HUES6 (cell line): ENCODE measurements around the gene KIRREL1.

Experiments used
- H3K27ac ChIP-seq: 2 replicates; pipeline ENCODE4 v1.7.0; 2013; ENCODE audit warnings: low read depth, mild to moderate bottlenecking, low read length, inconsistent platforms
- H3K27me3 ChIP-seq: 2 replicates; pipeline ENCODE4 v1.6.1; 2013; ENCODE audit warnings: low read length; ENCODE audit not compliant: control insufficient read depth, insufficient read depth
- H3K36me3 ChIP-seq: 2 replicates; pipeline ENCODE4 v1.6.1; 2013; ENCODE audit warnings: low read length; ENCODE audit not compliant: control insufficient read depth, insufficient read depth
- H3K4me1 ChIP-seq: 2 replicates; pipeline ENCODE4 v1.6.1; 2013; ENCODE audit warnings: low read length; ENCODE audit not compliant: control insufficient read depth, insufficient read depth
- H3K4me3 ChIP-seq: 2 replicates; pipeline ENCODE4 v1.5.1; 2013; ENCODE audit warnings: low read depth, low read length
- H3K9ac ChIP-seq: one replicate; pipeline ENCODE4 v1.6.1; 2013; ENCODE audit warnings: mild to moderate bottlenecking, low read length
- H3K9me3 ChIP-seq: 2 replicates; pipeline ENCODE4 v1.6.1; 2013; ENCODE audit warnings: low read depth, low read length; ENCODE audit not compliant: control insufficient read depth, insufficient read depth

Gene KIRREL1

DNA sequence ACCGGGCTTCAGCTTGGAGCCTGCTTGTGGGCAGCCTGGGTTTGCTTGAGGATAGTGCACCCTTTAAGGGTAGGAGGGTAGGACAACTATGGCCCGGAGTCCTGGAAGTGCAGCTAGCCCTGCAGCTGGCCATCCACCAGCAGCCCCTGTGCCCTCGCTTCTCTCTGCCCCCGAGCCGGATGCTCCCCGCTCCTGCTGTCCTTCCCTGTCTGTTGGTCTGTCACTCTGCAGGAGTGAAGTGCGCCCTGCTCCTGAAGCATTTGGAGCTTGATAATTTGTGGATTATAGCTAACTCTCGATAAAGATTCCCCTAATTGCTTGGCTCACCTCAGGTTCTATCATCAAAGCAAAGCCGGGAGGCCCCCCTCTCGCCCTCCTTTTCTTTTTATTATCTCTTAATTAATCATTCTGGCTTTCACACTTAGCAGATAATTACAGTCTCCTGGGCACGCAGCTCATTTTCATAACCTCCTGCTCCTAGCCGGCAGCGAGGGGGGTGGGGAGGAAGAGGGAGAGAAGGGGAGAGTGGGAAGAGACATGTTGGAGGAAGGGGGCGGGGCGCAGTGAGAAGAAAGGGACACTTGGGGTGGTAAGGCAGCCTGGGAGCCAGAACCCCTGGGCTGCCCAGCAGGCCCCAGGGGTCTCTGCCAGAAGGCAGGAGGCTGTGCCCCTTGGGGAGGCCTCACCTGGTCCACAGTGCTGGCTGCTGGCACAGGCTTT is 14.4 kb downstream of the KIRREL1 start:
- Histone ChIP-seq H3K27me3 (no peaks in the 10 kb centered on the region), H3K36me3 (no peaks in the 10 kb centered on the region), H3K9me3 (no peaks in the 10 kb centered on the region), H3K4me3 (no peak overlapping the region), H3K4me1 (peaks cover 81% of the 10 kb centered on the region), H3K9ac (peak overlapping the region; percentile 17), H3K27ac (no peak overlapping the region)

DNA sequence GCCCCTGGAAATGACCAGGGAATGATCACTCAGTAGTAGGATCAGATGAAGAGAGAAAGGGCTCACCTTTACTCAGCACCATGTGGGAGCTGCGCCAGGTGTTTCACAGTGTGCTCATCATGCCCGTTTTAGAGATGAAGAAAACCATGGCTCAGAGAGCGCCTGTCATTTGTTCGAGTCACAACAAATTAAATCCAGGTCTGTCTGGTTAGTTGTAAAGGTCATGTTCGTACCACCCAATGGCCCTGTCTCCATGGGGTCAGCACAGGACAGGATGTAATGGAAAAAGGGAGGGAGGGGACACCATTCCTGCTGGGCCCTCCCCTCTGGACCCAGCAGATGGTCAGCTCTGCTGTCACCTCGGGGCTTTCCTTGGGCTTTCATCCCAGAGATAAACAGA is 15.2 kb downstream of the KIRREL1 start:
- Histone ChIP-seq H3K36me3 (no peaks in the 10 kb centered on the region), H3K9me3 (no peaks in the 10 kb centered on the region), H3K4me3 (no peak overlapping the region), H3K27me3 (no peaks in the 10 kb centered on the region), H3K9ac (peak overlapping the region; percentile 22), H3K4me1 (peaks cover 75% of the 10 kb centered on the region), H3K27ac (no peak overlapping the region)

DNA sequence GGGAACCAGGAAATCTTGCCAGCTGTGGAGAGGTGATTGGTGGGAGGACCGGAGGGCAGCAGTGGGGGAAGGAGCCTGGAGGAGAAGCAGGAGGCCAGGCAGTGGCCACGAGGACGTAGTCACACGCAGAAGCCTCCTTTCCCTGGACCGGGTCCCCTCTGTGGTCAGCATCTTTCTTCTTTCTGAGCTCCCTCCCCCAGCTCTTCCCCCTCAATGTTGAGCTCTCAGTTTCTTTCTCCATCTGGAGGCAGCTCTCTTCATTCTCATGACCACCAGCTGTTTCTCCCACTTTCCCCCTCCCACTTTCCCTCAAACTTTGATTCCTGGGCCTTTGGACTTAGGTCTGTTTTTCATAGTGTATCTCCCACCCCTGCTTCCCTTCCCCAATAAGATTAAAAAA is 18.3 kb downstream of the KIRREL1 start:
- Histone ChIP-seq H3K36me3 (no peaks in the 10 kb centered on the region), H3K27ac (no peak overlapping the region), H3K4me1 (peaks cover 82% of the 10 kb centered on the region), H3K9me3 (no peaks in the 10 kb centered on the region), H3K9ac (no peak overlapping the region), H3K27me3 (no peaks in the 10 kb centered on the region), H3K4me3 (no peak overlapping the region)

DNA sequence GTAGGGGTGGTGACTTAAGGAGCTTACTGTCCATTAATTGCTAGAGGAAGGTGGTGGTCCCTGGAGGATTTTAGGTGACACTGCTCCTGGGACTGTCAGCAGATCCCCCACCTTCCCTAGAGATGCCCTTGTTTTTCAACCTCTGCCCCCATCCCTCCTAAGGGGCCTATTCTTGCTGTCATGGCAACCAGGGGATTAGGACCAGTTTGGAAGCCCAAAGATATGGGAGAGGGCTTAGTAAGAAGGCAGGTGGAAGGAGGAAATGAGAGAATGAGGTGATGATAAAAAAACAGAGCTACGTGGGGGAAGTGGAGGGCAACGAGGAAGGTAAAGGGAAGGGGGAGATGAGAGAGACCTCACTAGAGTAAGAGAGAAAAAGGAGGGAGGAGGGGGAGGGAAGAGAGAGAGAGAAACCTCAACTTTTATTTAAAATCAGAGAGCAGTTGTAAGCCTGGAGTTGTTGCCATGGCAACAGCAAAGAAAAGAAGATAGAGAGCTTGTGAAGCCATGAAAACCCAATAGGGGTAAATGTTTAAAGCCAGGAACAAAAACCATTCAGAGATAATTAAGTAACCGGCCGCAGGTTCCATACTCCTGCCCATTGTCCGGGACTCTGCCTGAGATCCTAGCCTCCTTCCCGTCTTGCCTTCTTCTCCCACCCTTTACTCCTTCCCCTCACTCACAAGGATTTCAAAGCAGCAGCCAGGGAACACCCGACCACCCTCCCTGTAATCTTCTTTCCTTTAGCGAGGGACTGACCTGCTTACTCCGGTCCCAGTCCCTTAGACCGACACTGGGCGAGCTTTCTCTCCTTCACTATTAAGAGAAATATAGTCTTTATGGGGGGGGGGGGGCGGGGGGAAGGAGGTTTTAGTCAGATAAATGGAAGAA is 20.6 kb downstream of the KIRREL1 start:
- H3K27ac ChIP-seq, result no peak overlapping the region
- no peak overlapping the region for H3K9ac ChIP-seq
- H3K4me3 ChIP-seq, result no peak overlapping the region
- no peaks in the 10 kb centered on the region for H3K9me3 ChIP-seq
- no peaks in the 10 kb centered on the region for H3K27me3 ChIP-seq
- no peaks in the 10 kb centered on the region for H3K36me3 ChIP-seq
- H3K4me1 ChIP-seq, result peaks cover 78% of the 10 kb centered on the region

- no peak overlapping the region for H3K9ac ChIP-seq
Observed at GRCh38 chr1:158014731-158015320, 21.4 kb downstream of the KIRREL1 start.

DNA sequence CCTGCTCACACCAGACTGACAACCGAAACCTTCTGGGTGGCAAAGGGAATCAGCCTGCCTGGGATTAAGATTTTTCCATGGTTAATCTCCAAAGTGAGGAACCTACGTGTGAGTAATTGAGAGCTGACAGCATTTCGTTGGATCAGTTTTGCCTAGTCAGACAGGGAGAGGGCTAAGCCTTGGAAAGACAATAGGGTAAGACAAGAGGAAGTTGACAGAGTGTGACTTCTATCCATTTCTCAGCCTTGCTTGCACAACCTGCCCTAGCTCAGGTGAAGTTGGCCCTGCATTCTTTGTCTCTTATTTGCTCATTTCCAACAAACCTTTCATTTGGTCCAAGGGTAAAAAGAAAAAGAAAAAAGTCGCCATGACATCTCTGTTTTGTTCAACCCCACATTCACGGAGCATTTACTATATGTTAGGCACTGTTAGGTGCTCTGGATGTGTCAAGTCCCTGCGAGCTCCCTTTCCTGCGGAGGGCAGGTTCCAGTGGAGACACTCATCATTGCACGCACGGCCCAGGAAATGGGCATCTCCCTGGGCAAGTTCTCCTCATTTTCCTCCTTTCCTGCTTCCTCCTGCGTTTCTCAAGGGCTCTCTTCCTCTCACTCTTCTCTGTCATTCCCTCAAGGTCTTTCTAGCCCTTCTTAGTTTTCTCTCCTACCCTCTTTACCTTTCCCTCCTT is 23.3 kb downstream of the KIRREL1 start:
- Histone ChIP-seq H3K36me3 (no peaks in the 10 kb centered on the region), H3K9me3 (no peaks in the 10 kb centered on the region), H3K4me3 (no peak overlapping the region), H3K27ac (peak overlapping the region; percentile 27; the same call in 1 of the 2 replicates), H3K4me1 (peaks cover 77% of the 10 kb centered on the region), H3K27me3 (no peaks in the 10 kb centered on the region), H3K9ac (no peak overlapping the region)

More at GRCh38 chr1:158014731-158015320, 21.4 kb downstream of the KIRREL1 start:
- peaks cover 77% of the 10 kb centered on the region for H3K4me1 ChIP-seq
- no peaks in the 10 kb centered on the region for H3K27me3 ChIP-seq
- H3K9me3 ChIP-seq, result no peaks in the 10 kb centered on the region
- no peak overlapping the region for H3K4me3 ChIP-seq
- no peaks in the 10 kb centered on the region for H3K36me3 ChIP-seq
- no peak overlapping the region for H3K27ac ChIP-seq

DNA sequence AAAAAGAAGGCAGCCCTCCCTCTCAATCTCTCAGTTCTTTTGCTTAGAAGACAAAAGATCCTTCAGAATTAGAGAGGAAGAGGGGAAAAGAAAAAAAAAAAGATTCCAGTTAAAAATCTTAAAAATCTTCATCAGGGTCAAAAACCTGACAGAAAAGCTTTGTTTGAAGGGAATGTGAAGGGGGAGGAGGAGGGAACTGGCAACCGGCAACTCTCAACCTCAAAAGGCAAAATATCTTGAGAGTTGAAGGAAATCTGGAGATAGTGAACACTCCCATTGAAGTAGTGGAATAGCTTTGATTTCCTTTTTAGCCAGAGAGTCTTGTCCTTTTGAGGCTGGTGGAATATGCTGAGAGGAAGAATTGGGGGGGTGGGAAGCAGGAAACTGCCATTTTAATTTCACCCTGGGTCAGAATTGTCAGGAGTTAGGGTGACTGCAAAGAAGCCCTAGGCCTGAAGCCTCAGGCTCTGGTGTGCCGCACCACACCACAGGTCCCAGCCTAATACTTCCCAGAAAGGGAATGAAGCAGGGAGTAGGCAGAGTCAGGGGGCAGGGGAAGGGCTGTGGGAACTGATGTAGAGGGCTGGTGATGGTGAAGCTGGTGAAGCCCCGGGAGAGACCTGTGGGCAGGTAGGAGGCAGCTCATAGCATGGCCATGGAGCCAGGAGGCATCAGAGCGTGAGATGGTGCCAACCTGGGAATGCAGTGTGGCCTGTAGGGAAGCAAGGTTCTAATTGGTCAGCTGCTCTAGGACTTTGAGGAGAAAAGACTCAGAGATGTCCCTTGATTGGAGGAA is 24.6 kb downstream of the KIRREL1 start:
- no peaks in the 10 kb centered on the region for H3K27me3 ChIP-seq
- no peaks in the 10 kb centered on the region for H3K36me3 ChIP-seq
- no peak overlapping the region for H3K4me3 ChIP-seq
- H3K4me1 ChIP-seq, result peaks cover 82% of the 10 kb centered on the region
- H3K27ac ChIP-seq, result peak overlapping the region; percentile 92; the same call in 1 of the 2 replicates
- peak overlapping the region; percentile 10 for H3K9ac ChIP-seq
- no peaks in the 10 kb centered on the region for H3K9me3 ChIP-seq

GRCh38 chr1:158019171-158019868 is 25.9 kb downstream of the KIRREL1 start:
- 0 out of 2 replicates have a peak overlapping the region, but pooled peaks have one; percentile 2 for H3K4me3 ChIP-seq
- H3K9ac ChIP-seq, result peak overlapping the region; percentile 60
- H3K36me3 ChIP-seq, result no peaks in the 10 kb centered on the region
- H3K27ac ChIP-seq, result peak overlapping the region; percentile 92
- peaks cover 81% of the 10 kb centered on the region for H3K4me1 ChIP-seq
- no peaks in the 10 kb centered on the region for H3K9me3 ChIP-seq
- no peaks in the 10 kb centered on the region for H3K27me3 ChIP-seq

GRCh38 chr1:158020259-158020885 is 26.9 kb downstream of the KIRREL1 start:
- Histone ChIP-seq H3K27ac (peak overlapping the region; percentile 92), H3K9ac (peak overlapping the region; percentile 60), H3K27me3 (no peaks in the 10 kb centered on the region), H3K36me3 (no peaks in the 10 kb centered on the region), H3K9me3 (no peaks in the 10 kb centered on the region), H3K4me3 (no peak overlapping the region), H3K4me1 (peaks cover 82% of the 10 kb centered on the region)
